Measurements from ENCODE around the gene SP2.
"Not testable (repeated sequence)": the region's sequence is repeated elsewhere in the genome, so short reads cannot be mapped to it uniquely, and the experiment has no call there.

SP2 gene

DNA sequence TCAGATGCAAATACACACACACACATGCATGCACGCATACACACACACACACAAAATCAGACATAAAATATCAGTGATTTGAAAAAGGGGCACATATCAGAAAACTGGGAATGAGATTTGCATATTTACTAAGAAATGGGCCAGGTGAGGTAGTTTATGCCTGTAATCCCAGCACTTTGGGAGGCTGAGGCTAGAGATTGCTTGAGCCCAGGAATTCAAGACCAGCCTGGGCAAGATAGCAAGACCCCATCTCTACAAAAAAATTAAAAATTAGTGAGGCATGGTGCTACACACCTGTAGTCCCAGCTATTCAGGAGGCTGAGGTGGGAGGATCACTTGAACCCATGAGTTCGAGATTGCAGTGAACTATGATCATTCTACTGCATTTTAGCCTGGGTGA is 23.0 kb downstream of the SP2 start:
- DNase-seq (ENCODE audit: low read depth in 2 of 2), result no peak

DNA sequence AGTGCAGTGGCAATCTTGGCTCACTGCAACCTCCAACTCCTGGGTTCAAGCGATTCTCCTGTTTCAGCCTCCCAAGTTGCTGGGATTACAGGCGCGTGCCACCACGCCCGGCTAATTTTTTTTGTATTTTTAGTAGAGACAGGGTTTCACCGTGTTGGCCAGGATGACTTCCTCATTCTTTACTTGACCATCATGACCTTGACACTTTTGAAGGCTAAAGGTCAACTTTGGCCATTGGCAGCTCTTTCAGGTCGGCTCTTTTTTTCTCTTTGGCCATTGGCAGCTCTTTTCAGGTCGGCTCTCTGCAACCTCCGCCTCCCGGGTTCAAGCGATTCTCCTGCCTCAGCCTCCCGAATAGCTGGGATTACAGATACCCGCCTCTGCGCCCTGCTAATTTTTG is 23.9 kb downstream of the SP2 start:
- DNase-seq (ENCODE audit: low read depth in 2 of 2), result not testable (repeated sequence)

DNA sequence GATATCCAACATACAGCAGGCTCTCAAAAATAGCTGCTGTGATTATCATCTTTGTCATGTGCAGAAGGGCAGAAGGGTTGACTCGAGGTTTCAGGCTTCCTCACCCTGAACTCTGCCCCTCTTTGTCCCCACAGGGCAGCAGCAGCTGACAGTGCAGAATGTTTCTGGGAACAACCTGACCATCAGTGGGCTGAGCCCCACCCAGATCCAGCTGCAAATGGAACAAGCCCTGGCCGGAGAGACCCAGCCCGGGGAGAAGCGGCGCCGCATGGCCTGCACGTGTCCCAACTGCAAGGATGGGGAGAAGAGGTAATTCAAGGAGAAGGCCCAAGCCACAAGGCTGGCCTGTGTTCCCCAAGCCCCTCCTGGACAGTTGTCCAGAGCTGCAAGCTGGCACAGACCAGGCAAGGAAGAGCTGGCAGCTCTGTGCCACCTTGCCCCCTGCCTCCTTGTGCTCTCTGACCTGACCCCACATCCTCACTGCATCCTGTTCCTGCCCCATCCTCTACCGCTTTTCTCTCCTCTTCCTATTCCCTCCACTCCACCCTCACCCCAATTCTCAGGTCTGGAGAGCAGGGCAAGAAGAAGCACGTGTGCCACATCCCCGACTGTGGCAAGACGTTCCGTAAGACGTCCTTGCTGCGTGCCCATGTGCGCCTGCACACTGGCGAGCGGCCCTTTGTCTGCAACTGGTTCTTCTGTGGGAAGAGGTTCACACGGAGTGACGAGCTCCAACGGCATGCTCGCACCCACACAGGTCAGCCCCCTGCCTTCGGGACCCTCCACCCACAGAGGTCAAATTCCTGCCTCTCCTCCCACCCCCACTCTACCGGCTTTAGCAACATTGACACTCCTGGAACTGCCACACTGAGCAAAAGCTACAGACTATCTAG is 29.0 kb downstream of the SP2 start:
- DNase-seq (ENCODE audit: low read depth in 2 of 2), result no peak

DNA sequence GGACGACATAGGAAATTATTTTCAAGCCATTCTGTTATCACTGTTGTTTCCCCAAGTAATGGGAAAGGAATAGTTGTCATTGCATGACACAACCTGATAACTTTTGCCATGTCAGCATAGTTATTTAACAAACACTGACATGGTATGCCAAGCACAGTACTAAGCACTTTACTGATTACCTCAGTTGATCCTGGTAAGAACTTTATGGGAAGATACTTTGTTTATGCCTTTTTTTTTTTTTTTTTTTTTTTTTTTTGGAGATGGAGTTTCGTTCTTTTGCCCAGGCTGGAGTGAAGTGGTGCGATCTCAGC is 29.6 kb downstream of the SP2 start:
- no peak for DNase-seq (ENCODE audit: low read depth in 2 of 2)

DNA sequence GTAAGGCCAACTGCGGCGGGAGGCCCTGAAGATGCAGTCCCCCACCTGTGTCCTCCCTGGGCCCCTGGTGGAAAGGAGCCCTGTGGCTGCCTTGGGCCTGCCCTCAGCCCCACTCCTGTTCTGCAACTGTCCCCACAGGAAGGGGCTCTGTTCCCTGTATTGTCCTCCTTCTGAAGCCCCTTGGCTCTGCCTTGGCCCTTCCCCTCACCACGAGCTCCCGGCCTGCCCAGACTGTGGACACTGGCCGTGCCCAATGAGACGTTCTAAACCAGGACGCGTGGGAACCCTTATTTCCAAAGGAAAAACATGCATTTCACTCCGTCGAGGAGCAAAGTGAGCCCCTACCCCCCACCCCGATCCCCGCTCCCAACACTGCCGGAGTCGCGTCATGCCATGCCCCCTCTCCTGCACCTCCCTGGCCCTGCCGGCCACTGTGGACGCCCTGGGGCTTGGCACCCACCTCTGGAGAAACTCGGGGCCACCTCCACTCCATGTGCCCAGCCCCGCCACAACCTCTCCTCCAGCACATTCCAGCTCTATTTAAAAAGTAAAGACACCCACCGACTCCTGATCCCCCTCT is 31.9 kb downstream of the SP2 start:
- DNase-seq (ENCODE audit: low read depth in 2 of 2), result no peak

DNA sequence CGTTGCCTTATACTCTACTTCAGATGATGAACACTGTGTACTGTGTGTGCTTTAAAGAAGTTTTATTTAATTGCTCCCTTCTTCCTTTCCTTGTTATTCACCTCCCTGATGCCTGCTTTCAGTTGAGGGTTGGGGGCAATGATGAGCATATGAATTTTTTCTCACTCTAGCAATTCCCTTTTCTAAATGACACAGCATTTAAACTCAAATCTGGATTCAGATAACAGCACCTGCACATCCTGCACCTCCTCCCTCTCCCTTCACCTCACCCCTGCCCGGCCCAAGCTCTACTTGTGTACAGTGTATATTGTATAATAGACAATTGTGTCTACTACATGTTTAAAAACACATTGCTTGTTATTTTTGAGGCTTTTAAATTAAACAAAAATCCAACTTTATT is 32.4 kb downstream of the SP2 start:
- DNase-seq (ENCODE audit: low read depth in 2 of 2), result no peak

DNA sequence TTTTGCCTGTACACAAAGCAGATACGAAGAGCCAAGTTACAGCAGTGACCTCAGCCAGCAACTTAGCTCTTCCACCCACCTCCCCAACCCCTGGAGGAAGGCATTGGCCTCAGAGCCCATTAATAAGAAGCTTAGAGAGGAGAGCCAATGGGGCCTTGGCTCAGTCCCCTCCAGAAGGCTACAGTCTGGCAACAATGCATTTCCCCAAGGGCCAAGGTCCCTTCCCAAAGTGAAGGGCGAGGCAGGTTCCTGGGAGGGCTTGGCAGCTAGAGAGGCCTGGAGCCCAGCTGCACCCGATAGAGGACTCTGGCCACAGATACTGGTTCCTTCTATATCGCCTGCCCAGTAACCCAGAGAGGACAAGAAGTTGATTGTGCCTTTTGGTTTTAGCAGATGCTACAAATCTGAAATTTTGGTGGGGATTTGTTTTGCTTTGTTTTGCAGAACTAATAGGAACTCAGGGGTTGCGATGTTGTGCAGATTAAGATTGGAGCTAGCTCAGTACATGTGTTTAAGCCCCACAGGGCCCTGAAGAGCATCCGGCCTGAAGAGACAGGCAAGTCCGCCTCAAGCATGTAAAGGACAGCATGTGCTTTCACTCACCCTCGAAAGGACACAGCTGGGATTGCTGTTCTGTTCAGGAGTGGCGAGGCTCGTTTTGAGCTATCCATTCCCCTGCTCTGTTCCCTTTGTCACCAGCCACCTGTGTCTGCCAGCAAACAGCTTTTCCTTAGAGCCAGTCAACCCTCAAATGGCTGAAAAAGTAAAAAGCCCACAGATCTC is 33.4 kb downstream of the SP2 start:
- DNase-seq (ENCODE audit: low read depth in 2 of 2), result no peak

DNA sequence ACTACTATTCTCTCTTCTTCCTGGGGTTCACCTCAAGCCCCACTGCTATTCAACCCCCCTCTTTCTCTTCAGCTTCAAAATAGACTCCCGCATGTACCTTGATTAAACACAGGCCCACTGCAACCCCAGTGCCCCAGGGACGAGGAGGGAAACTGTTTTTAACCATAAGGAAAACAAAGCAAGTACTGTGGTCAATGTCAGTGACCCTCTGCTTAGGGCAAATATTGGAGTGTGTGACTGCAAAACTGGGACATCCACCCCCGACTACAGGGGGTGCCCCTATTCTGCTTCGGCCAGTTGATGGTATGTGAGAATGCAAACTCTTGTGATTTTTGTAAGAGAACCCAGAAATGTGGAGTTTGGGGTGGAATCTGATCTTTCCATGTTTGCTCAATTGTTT is 35.8 kb downstream of the SP2 start:
- no peak for DNase-seq (ENCODE audit: low read depth in 2 of 2)

DNA sequence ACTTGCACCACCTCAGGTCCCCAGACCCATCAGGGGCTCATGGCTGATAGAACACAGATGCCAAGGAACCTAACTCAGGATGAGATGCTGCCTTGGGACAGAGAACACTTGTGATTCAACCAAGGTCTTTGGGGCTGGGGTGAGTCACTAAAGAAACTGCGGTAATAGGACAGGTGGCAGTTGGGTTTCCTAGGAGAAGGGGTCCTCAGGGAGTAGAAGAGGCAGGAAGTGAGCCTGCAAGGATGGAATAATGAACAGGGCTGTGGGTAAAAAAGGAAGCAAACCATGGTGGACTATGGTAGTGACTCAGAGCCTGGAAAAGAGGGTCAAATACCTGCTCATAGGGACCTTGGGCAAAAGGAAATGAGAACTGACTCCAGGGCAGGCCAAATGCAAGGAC is 38.8 kb downstream of the SP2 start:
- DNase-seq (ENCODE audit: low read depth in 2 of 2), result no peak

DNA sequence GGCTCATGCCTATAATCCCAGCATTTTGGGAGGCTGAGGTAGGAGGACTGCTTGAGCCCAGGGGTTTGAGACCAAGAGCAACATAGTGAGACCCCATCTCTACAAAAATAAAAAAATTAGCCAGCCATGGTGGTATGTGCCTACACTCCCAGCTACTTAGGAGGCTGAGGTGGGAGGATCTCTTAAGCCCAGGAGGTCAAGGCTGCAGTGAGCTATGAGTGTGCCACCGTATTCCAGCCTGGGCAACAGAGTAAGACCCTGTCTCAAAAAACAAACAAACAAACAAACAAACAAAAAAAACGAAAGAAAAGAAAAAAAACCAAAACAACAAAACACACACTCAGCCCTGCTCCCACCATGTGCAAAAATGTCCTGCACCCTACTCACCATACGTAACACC is 39.4 kb downstream of the SP2 start:
- DNase-seq (ENCODE audit: low read depth in 2 of 2), result not testable (repeated sequence)

DNA sequence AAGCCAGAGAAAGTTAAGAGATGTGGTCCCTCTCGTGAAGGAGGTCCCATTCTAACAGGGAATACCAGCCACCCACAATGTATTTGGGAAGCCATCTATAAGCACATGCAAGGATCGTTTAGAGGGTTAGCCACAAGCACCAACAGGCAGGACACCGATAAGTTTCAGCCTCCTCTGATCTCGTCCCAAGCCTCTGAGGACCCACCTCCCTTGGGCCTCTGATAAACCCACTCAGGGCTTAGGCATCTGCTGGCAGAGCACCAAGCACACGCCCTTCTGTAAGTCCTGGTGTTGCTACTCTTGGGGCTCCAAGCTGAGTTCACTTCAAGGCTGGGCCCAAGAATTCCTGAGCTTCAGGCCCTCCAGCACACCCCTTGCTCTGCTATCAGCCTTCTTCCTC is 39.9 kb downstream of the SP2 start:
- DNase-seq (ENCODE audit: low read depth in 2 of 2), result no peak

DNA sequence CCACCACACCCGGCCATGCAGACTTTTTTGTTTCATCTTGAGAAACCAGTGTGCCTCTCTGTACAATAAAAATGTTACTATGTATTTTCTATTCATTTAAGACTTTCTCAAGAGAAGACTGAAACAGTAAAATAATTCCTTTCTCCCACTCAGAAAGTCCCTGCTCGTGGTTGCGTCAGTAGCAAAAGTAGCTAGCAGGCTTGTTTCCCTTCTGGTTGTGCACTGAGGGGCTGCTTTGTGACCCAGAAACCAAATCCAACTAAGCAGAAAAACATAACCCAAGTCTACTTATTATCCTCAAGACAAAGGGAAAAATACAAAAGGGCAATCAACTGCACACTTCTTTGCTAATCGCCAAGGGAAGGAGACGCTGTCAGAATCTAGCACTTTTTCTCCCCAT is 41.9 kb downstream of the SP2 start:
- no peak for DNase-seq (ENCODE audit: low read depth in 2 of 2)

DNA sequence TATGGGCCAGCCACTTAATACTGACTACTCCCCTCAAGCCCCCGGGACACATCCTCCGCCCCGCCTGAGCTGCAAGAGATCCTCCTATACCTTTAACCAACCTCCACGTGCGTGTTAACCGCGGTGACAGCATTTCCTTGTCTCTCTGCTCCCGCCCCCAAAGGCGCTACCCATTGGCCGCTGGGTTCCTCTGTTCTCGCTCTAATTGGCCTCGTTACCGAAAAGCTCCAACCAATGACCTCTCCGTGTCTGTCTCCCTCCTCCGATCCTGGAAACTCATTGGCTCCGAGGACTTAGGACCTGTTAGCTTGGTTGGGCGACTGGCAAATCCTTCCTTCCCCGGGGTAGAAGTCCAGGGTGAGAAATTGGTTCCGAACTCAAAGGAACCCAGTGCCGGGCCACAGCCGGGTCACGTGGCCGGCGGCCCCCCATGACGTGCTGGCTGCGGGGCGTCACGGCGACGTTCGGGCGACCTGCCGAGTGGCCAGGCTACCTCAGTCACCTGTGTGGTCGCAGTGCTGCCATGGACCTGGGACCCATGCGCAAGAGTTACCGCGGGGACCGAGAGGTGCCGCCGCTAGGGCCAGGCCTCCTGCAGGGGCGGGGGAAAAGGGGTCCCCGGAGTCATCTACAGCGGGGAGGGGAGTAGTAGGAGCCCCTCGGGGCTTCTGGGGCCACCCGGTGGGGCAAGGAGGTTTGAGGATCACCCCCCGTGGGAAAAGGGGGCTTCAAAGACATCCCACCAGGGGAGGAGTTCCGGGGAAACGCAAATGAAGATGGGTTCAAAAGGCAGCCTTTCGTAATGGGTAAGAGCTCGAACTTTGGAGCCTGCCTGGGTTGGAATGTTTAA is 45.4 kb downstream of the SP2 start, which contains the start of gene PNPO:
TSS of gene PNPO (plus strand) at position 326 of the 850 bp plus-strand sequence. CDS start at position 431, 105 bp downstream.
- peak; percentile 89 to 95 for DNase-seq (ENCODE audit: low read depth in 2 of 2)

DNA sequence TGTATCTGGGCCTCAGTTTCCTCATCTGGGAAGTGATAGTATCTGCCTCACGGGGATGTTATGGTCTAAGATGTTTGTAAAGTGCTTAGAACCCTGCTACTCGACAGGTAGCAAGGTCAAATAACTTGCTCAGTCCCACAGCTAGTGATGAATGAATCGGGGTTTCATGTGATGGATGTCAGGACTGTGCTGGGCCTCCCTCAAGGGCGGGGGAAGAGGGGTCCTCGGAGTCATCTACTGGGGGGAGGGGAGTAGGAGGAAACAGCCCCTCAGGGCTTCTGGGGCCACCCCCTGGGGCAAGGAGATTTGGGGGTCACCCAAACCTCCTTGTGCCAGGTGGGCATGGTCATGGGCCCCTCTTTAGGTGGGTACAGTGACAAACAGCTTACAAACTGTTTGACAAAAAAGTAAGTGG is 46.1 kb downstream of the SP2 start:
- DNase-seq (ENCODE audit: low read depth in 2 of 2), result no peak

DNA sequence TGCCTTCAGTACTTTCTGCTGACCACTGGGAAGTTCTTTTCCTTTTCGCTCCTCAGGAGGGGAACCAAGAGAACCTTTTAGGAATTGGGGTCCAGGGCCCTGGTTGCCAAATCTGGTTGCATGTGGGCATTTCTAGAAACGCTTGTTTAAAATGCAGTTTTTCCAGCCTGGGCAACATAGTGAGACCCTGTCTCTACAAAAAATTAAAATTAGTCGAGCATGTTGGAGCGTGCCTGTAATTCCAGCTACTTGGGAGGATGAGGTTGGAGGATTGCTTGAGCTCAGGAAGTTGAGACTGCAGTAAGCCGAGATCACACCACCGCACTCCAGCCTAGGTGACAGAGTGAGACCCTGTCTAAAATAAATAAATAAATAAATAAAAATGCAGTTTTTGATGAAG is 46.5 kb downstream of the SP2 start:
- no peak for DNase-seq (ENCODE audit: low read depth in 2 of 2)

DNA sequence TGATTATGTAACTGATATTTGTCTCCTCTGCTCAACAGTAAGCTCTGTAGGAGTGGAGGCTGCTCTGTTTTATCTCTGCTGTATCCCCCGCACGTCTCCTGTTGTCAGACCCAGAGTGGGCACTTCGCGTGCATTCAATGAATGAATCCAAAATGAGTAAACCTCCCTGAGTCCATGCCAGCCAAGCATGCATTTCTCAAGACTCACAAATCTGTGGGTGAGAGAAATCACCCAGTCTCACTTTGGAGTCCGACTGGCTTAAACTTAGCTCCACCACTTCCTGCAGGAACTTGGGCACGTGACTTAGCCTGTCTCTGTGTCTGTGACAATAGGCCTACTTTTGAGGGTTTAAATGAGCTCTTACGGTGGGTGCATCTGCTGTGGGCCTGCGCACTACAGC is 49.0 kb downstream of the SP2 start:
- DNase-seq (ENCODE audit: low read depth in 2 of 2), result no peak

DNA sequence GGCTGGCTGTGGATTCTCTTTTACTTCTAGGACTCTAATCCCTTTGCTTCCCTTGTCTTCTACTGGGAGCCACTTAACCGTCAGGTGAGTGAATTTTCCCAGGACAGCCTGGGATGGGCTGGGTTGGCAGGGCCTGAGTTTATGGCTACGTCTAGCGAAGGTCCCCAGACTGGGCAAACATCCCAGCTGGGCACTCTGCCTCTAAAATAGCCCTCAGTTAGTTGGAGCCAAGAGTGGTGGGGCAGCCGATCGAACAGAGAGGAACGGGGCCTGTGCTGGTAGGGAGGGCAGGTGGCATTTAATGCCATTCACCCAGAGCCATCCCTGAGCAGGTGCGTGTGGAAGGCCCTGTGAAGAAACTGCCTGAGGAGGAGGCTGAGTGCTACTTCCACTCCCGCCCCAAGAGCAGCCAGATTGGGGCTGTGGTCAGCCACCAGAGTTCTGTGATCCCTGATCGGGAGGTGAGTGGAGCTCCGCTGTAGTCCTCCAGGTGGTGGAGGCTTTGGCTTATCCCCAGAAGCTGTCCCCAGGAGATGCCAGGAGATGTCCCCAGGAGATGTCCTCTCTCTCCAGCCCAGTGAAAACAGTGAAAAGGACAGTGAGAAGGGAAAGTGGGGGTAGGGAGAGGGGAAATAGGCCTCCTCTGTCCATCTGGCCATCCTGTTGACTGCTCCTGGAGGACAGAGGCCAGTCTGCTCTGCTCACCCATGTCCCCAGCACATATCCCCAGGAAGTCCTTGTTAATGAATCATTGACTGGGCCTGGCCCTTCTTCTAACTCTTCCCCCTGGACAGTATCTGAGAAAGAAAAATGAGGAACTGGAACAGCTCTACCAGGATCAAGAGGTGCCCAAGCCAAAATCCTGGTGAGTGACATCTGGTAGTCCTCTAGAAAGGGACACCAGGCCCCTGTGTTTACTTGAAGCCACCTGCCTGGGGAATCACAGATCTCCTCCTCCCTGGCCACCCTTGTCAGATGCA is 49.8 kb downstream of the SP2 start:
- DNase-seq (ENCODE audit: low read depth in 2 of 2), result no peak

DNA sequence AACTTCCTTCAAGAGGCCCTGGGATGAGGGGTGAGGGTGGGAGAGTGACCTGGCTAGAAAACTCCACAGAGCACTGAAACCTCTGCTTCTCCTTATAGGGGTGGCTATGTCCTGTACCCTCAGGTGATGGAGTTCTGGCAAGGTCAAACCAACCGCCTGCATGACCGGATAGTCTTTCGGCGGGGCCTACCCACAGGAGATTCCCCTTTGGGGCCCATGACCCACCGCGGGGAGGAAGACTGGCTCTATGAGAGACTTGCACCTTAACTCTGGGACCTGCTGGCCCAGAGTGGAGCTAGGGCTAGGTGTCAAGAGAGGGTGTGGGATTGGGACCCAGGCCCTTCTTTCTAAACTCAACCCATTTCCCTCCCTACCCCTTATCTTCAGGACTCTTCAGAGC is 50.5 kb downstream of the SP2 start:
- no peak for DNase-seq (ENCODE audit: low read depth in 2 of 2)

DNA sequence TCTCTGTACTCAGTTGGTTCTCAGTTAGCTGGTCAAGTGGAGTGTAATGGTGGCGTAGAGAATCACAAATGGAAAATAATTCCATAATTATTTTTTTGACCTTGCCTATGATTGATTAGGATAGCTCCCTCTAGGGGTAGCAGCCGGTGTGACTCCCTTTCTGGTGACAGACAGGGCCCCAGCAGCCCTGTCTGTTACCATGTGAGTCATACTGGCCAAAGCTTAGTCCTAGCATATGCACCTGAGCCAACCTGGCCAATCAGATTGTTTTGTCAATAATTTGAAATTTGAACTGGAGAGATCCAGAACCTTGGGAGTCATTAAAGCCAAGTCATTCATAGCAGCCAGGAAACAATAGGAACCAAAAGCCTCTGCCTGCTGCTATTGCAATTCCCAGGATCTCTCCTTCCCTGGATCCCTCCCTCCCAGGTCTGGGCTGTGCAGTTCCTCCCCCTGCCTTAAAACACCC is 50.9 kb downstream of the SP2 start:
- peak; percentile 68 to 77 for DNase-seq (ENCODE audit: low read depth in 2 of 2)

DNA sequence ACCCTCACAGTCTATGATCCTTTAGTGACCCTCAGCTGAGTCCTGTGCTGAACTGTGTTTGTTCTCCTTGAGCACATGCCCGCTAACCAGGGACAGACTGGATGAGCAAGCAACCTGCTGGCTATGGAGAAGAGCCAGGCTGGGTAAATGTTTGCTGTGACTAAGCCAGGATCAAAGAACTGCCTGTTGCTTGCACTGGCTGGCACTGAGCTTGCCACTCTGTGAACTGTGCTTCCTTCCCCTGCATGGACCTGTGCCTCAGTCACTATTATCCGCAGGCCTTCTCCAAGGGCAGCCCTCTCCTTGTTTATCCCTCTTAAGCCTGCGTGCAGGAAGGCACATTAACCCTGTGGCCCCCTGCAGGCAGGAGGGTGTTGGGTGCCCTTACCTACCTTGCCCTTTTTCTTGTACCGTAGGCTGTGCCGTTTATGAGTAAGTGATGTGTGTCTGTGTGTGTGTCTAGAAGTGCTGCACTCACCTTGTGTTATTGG is 52.7 kb downstream of the SP2 start:
- DNase-seq (ENCODE audit: low read depth in 2 of 2), result no peak
